ENCODE data around the gene SHROOM3.

GRCh38 chr4:76463568-76463967 is 28.5 kb downstream of the SHROOM3 start:
- TF ChIP-seq CTCF (IDR thresholded peaks at IDR 0.05) (no peak), POLR2A (IDR thresholded peaks at IDR 0.05) (no peak)
